Stomach (tissue), 9 donors: ENCODE measurements around the gene DLEU7. TPM values are rescaled to one million over a fixed set of nuclear protein-coding genes. Genes with fewer than 3 reads are reported as not detected.

Source experiments
- DNase-seq, 2 donors: peaks; one replicate each; pipeline versions ENCODE4 v3.0.0 to v3.0.0-alpha.2; 2013 to 2019
- H3K27ac ChIP-seq, 5 donors: fragments of 200-600 bp in 4 of 5; sonication (generic) in 4 of 5; one replicate each; pipeline ENCODE4 v1.5.1; 2013 to 2019; ENCODE audit warnings: mild to moderate bottlenecking in 1 of 5, moderate library complexity in 1 of 5
- H3K27me3 ChIP-seq, 3 donors: fragments of 200-600 bp; sonication (generic); one replicate each; pipeline ENCODE4 v1.5.1; 2017 to 2019; ENCODE audit warnings: mixed run types in 1 of 3
- H3K36me3 ChIP-seq, 4 donors: fragments of 200-600 bp; sonication (generic); 1 replicate in 3 of 4; 2 replicates in 1 of 4; pipeline ENCODE4 v1.5.1; 2016 to 2019
- H3K4me1 ChIP-seq, 4 donors: fragments of 200-600 bp; sonication (generic); one replicate each; pipeline ENCODE4 v1.5.1; 2016 to 2019
- H3K4me3 ChIP-seq, 4 donors: fragments of 200-600 bp; sonication (generic) in 3 of 4; one replicate each; pipeline ENCODE4 v1.5.1; 2016 to 2019; ENCODE audit warnings: mild to moderate bottlenecking in 1 of 4
- H3K9me3 ChIP-seq, 4 donors: fragments of 200-600 bp; sonication (generic); one replicate each; pipeline ENCODE4 v1.5.1; 2016 to 2019
- CTCF ChIP-seq, 7 experiments: fragments of 450-650 bp in 4 of 7; fragments of 200-600 bp in 3 of 7; sonication (generic) in 3 of 7; IDR thresholded peaks; one replicate each; pipeline ENCODE4 v1.5.1; 2016 to 2019; ENCODE audit warnings: antibody characterized with exemption in 7 of 7, control low read depth in 2 of 7, mild to moderate bottlenecking in 1 of 7
- EP300 ChIP-seq: sonication (generic); formaldehyde crosslinking; IDR thresholded peaks from one replicate; pipeline ENCODE4 v1.6.1; 2017; ENCODE audit warnings: antibody characterized with exemption
- POLR2A ChIP-seq, 4 donors: fragments of 450-650 bp; IDR thresholded peaks; one replicate each; pipeline ENCODE4 v1.6.1; 2016; ENCODE audit warnings: antibody characterized with exemption in 4 of 4, control low read depth in 2 of 4, mild to moderate bottlenecking in 1 of 4, moderate library complexity in 1 of 4
- POLR2AphosphoS5 ChIP-seq, 3 donors: sonication (generic); formaldehyde crosslinking; IDR thresholded peaks; one replicate each; pipeline ENCODE4 v1.6.1; 2016; ENCODE audit warnings: antibody characterized with exemption in 3 of 3
- WGBS, 5 donors: extraction: QIAGEN DNeasy Blood & Tissue Kit in 3 of 5; methylation state at CpG; one replicate each; pipeline versions ENCODE4 v1.1.5 to v1.1.7; 2013 to 2018; 5-methylcytosine and 5-hydroxymethylcytosine counted together
- intact Hi-C: fragments of 100-400 bp; cut with DNase I; formaldehyde crosslinking; loops from one replicate; pipeline ENCODE4 v1.15.1; 2023; ENCODE audit warnings: low total_unique reads
- polyA plus RNA-seq, 3 donors: library from polyadenylated mRNA; stranded (reverse); fragments of 200-250 nt; gene quantifications; one replicate each; pipeline ENCODE4 v1.2.3, GENCODE V29; 2013
- total RNA-seq, 5 donors: library from RNA; depleted of rRNA; stranded (reverse); fragments of >200 nt; gene quantifications; one replicate each; pipeline versions ENCODE4 v1.1.0 to v1.2.3, GENCODE V29; 2014 to 2016
- donor health status: healthy with polysubstance abuse.
- donor health status: Bipolar disorder and iron deficiency.
- donor health status: healthy.

DLEU7 gene
- total and polyA plus RNA-seq, 8 donors, result 0.05 TPM; not detected in 7

- intact Hi-C loops, result no loop called here
- peaks cover 8 to 14% (median 10%) of the 10 kb centered on the region in 4 donors for H3K4me1 ChIP-seq
- peaks cover 8 to 39% (median 17%) of the 10 kb centered on the region in 3 donors for H3K27me3 ChIP-seq
- TF ChIP-seq EP300 (no peak), POLR2A (IDR thresholded peaks at IDR 0.05) (no peak), CTCF (IDR thresholded peaks at IDR 0.05) (no peak)
- WGBS, 5 donors, result 88 to 96% (median 92%) methylated on average over 7 of the region's 7 CpGs
- no peak overlapping the region for H3K4me3 ChIP-seq
- no peaks in the 10 kb centered on the region for H3K9me3 ChIP-seq
- H3K27ac ChIP-seq, result no peak overlapping the region
- no peaks in the 10 kb centered on the region for H3K36me3 ChIP-seq
- DNase-seq, result no peak
Observed at GRCh38 chr13:50841786-50842185, 1.7 kb downstream of the DLEU7 start.

GRCh38 chr13:50840284-50840683, 3.2 kb downstream of the DLEU7 start:
- H3K9me3 ChIP-seq, result no peaks in the 10 kb centered on the region
- no peak overlapping the region for H3K27ac ChIP-seq
- DNase-seq, result no peak
- H3K36me3 ChIP-seq, result no peaks in the 10 kb centered on the region
- intact Hi-C loops, result no loop called here
- WGBS, 5 donors, result 78 to 95% (median 90%) methylated on average over 3 of the region's 3 CpGs
- peaks cover 8 to 39% (median 17%) of the 10 kb centered on the region in 3 donors for H3K27me3 ChIP-seq
- TF ChIP-seq POLR2A (IDR thresholded peaks at IDR 0.05), result no peak
- no peak for TF ChIP-seq EP300
- no peak for TF ChIP-seq POLR2AphosphoS5 (IDR thresholded peaks at IDR 0.05)
- no peak for TF ChIP-seq CTCF (IDR thresholded peaks at IDR 0.05)
- peaks cover 8 to 14% (median 10%) of the 10 kb centered on the region in 4 donors for H3K4me1 ChIP-seq
- no peak overlapping the region for H3K4me3 ChIP-seq

- intact Hi-C loops, result no loop called here
- H3K36me3 ChIP-seq, result no peaks in the 10 kb centered on the region
- no peak for DNase-seq
- H3K4me1 ChIP-seq, result peaks cover 8 to 14% (median 10%) of the 10 kb centered on the region in 4 donors
- H3K9me3 ChIP-seq, result no peaks in the 10 kb centered on the region
- H3K27ac ChIP-seq, result no peak overlapping the region
- no peak overlapping the region for H3K4me3 ChIP-seq
- H3K27me3 ChIP-seq, result peaks cover 8 to 39% (median 17%) of the 10 kb centered on the region in 3 donors
- WGBS, 5 donors, result 90 to 97% (median 93%) methylated on average over 4 of the region's 4 CpGs
- TF ChIP-seq POLR2AphosphoS5 (IDR thresholded peaks at IDR 0.05), result no peak
- no peak for TF ChIP-seq POLR2A (IDR thresholded peaks at IDR 0.05)
- no peak for TF ChIP-seq EP300
- TF ChIP-seq CTCF (IDR thresholded peaks at IDR 0.05), result no peak
Observed at GRCh38 chr13:50839828-50840227, 3.7 kb downstream of the DLEU7 start.

- Histone ChIP-seq H3K9me3 (peaks cover 0 to 2% (median 0%) of the 10 kb centered on the region in 4 donors), H3K4me1 (peaks cover 7 to 12% (median 9%) of the 10 kb centered on the region in 4 donors), H3K4me3 (no peak overlapping the region), H3K27me3 (peaks cover 8 to 30% (median 14%) of the 10 kb centered on the region in 3 donors), H3K36me3 (no peaks in the 10 kb centered on the region), H3K27ac (no peak overlapping the region)
- no peak for TF ChIP-seq CTCF (IDR thresholded peaks at IDR 0.05)
- no peak for TF ChIP-seq POLR2A (IDR thresholded peaks at IDR 0.05)
- no peak for TF ChIP-seq EP300
- no peak for TF ChIP-seq POLR2AphosphoS5 (IDR thresholded peaks at IDR 0.05)
- intact Hi-C loops, result no loop called here
- 87 to 91% (median 88%) methylated on average over 8 of the region's 8 CpGs for WGBS, 5 donors
- DNase-seq, result no peak
Observed at GRCh38 chr13:50838701-50839100, 4.8 kb downstream of the DLEU7 start.
